ENCODE results near the gene GPC4. TPM values are rescaled to one million over a fixed set of nuclear protein-coding genes. Genes with fewer than 3 reads are reported as not detected.

Gene GPC4
- total and polyA plus RNA-seq, 7 donors = 7.3 to 22.0 (median 12.3) TPM

DNA sequence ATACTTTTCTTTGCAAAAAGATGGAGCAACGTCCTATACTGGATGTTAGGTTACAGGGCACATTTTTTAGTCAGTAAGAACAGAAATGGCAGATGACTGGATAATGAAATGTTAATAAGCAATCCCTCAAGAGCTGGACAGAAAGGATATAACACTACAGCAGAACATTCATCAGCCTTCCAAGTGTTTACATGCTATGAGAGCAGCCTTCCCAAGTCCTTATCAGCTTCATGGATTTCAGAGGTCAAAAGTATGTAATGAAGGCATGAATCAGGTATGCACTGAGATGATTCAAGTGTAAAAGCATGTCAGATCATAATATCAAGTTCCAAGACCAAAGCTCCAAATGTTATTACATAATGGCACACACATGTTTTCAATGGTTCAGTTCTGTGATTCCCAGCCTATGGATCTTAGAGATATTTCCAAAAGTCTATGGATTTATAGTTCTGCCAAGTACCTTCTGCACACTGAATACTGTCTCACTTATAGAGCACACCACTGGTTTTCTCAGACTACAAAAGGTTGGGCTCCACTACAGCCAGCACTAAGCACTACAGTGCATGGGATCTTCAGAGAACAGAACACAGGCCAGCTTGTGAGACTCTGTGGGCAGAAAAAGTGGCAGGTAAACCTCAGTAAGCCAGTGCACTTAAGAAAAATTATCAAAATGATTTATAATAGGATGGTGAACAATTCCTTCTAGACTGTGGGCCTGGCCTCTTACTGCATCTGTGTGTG lies 49.2 kb downstream of the GPC4 start:
- Histone ChIP-seq H3K4me1 (no peaks in the 10 kb centered on the region), H3K9me3 (no peaks in the 10 kb centered on the region), H3K27ac (no peak overlapping the region), H3K27me3 (ENCODE audit: insufficient read depth in 3 of 3, low read length in 2 of 3) (no peaks in the 10 kb centered on the region), H3K4me3 (no peak overlapping the region), H3K36me3 (ENCODE audit: insufficient read depth in 1 of 2, low read depth in 1 of 2) (no peaks in the 10 kb centered on the region)
- TF ChIP-seq, protein P1, sequence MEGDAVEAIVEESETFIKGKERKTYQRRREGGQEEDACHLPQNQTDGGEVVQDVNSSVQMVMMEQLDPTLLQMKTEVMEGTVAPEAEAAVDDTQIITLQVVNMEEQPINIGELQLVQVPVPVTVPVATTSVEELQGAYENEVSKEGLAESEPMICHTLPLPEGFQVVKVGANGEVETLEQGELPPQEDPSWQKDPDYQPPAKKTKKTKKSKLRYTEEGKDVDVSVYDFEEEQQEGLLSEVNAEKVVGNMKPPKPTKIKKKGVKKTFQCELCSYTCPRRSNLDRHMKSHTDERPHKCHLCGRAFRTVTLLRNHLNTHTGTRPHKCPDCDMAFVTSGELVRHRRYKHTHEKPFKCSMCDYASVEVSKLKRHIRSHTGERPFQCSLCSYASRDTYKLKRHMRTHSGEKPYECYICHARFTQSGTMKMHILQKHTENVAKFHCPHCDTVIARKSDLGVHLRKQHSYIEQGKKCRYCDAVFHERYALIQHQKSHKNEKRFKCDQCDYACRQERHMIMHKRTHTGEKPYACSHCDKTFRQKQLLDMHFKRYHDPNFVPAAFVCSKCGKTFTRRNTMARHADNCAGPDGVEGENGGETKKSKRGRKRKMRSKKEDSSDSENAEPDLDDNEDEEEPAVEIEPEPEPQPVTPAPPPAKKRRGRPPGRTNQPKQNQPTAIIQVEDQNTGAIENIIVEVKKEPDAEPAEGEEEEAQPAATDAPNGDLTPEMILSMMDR (IDR thresholded peaks at IDR 0.05) = no peak
- intact Hi-C loops (cut with DNase I) = no loop called here
- DNase-seq (no peak), ATAC-seq (peak in 2 of 4 donors; percentile 28 to 44)
- 2 to 25% (median 24%) methylated on average over 1 of the region's 1 CpG for WGBS, 3 donors

DNA sequence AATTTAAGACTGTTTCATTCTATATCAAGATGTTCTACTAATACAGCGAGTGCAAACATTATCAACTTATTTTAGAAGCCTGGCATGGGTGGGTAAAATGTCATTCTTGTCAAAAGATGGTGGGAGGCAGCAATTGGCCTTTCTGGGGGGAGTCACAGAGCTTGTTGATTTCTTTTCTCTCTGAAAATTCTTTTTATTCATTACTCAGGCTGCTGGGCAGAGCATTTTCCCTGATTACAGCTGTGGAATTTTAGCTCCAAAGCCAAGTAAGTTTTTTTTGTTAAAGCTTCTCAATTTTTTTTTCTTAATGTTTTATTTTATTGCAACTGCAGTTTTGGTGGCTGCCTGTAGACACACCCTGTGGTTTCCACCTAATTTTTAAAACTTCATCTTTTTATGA lies 50.4 kb downstream of the GPC4 start:
- Histone ChIP-seq H3K4me3 (no peak overlapping the region), H3K9me3 (no peaks in the 10 kb centered on the region), H3K27me3 (ENCODE audit: insufficient read depth in 3 of 3, low read length in 2 of 3) (no peaks in the 10 kb centered on the region), H3K4me1 (no peaks in the 10 kb centered on the region), H3K27ac (no peak overlapping the region), H3K36me3 (ENCODE audit: insufficient read depth in 1 of 2, low read depth in 1 of 2) (no peaks in the 10 kb centered on the region)
- ATAC-seq = no peak
- WGBS, 3 donors = 40 to 73% (median 48%) methylated on average over 1 of the region's 1 CpG
- intact Hi-C loops (cut with DNase I) = no loop called here
- TF ChIP-seq, protein P1 (IDR thresholded peaks at IDR 0.05) = no peak
- no peak for DNase-seq

DNA sequence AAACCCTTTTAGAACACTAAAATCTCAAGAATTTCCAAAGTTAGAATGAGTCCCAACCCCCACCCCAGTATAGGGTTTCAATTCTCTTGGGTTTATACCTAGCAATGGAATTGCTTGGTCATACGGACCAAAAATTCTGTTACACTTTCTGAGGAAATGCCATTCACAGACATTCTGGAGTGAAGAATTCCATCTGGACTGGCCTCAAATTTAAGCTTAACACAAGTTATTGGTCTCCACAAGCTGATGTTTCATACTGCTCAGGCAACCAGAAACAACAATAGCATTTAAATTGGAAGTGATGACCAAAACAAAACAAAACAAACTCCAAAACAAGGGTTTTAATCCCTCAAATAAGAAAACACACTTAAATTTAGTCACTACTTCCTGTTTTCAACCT lies 51.1 kb downstream of the GPC4 start:
- no peak overlapping the region for H3K27ac ChIP-seq
- no peak for ATAC-seq
- intact Hi-C loops (cut with DNase I) = no loop called here

DNA sequence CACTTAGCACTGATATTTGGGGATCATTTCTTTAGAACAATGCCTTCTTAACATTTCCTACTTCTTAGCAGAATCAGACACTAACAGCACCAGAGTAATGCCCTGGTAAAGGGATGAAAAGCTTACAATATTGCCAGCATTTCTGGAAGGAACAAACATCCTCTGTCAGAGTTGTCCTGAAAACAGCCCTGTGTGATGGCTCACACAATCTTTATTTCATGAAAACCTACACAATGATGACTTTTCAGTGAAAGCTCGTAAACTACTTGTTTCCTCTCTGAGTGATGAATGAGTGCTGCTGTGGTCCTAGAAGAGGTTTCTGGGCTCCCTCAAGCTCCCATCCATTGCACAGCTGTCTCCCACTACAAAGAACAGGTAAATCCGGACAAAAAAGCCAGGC lies 52.8 kb downstream of the GPC4 start:
- Histone ChIP-seq H3K4me1 (no peaks in the 10 kb centered on the region), H3K9me3 (no peaks in the 10 kb centered on the region), H3K36me3 (ENCODE audit: insufficient read depth in 1 of 2, low read depth in 1 of 2) (no peaks in the 10 kb centered on the region), H3K27me3 (ENCODE audit: insufficient read depth in 3 of 3, low read length in 2 of 3) (no peaks in the 10 kb centered on the region), H3K4me3 (no peak overlapping the region), H3K27ac (no peak overlapping the region)
- ATAC-seq (no peak), DNase-seq (no peak)
- TF ChIP-seq, protein P1 (IDR thresholded peaks at IDR 0.05) = no peak
- intact Hi-C loops (cut with DNase I) = no loop called here
- WGBS, 3 donors = 69 to 88% (median 85%) methylated on average over 2 of the region's 2 CpGs

More for the DNA sequence above, 51.1 kb downstream of the GPC4 start:
- Histone ChIP-seq H3K36me3 (ENCODE audit: insufficient read depth in 1 of 2, low read depth in 1 of 2) (no peaks in the 10 kb centered on the region), H3K4me1 (no peaks in the 10 kb centered on the region), H3K27me3 (ENCODE audit: insufficient read depth in 3 of 3, low read length in 2 of 3) (no peaks in the 10 kb centered on the region), H3K9me3 (no peaks in the 10 kb centered on the region), H3K4me3 (no peak overlapping the region)
- TF ChIP-seq, protein P1 (IDR thresholded peaks at IDR 0.05) = no peak
- 29 to 37% (median 35%) methylated on average over 1 of the region's 1 CpG for WGBS, 3 donors
- no peak for DNase-seq

DNA sequence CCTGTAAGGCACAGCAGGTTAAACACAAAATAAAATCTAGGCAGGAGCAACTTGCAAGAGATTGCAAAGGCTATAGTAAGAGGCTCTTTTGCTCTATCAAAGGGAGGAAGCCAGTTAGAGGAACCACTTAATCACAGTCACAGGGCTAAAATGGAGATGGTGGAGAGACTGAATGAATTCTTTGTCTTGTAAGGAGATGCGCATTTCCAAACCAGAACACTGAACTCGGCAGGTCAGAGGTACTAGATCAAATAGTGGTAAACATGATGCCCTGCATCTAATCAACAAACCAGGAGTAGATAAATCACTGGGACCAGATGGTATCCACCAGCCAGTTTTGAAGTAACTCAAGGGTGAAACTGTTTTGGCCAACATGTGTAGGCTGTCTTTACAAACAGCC lies 55.8 kb downstream of the GPC4 start:
- DNase-seq (no peak), ATAC-seq (no peak)
- WGBS, 3 donors = 65 to 89% (median 81%) methylated on average over 2 of the region's 2 CpGs
- Histone ChIP-seq H3K27ac (no peak overlapping the region), H3K4me3 (no peak overlapping the region), H3K9me3 (no peaks in the 10 kb centered on the region), H3K27me3 (ENCODE audit: insufficient read depth in 3 of 3, low read length in 2 of 3) (no peaks in the 10 kb centered on the region), H3K36me3 (ENCODE audit: insufficient read depth in 1 of 2, low read depth in 1 of 2) (no peaks in the 10 kb centered on the region), H3K4me1 (no peaks in the 10 kb centered on the region)
- intact Hi-C loops (cut with DNase I) = no loop called here
- TF ChIP-seq, protein P1 (IDR thresholded peaks at IDR 0.05) = no peak

All from psoas muscle (tissue), 8 donors.